OCI-LY7 (cell line): ENCODE results near the gene SEMA3D. TPM values are rescaled to one million over a fixed set of nuclear protein-coding genes. Genes with fewer than 3 reads are reported as not detected.
"Not testable (repeated sequence)": the region's sequence is repeated elsewhere in the genome, so short reads cannot be mapped to it uniquely, and the experiment has no call there.

ENCODE experiments used
- BruUV-seq: library from RNA; stranded (reverse); fragments of 400-500 nt; replicated peaks from 2 replicates; lab custom pipeline; 2021; lab: Mats Ljungman, UMichigan
- CTCF ChIA-PET: fragments of 300-600 bp; sonication (Branson Sonifier 250); formaldehyde crosslinking; loops from one replicate; lab custom pipeline; 2022; ENCODE audit warnings: antibody characterized with exemption; ENCODE audit not compliant: unreplicated experiment; lab: Charles Lee
- POLR2A ChIA-PET: fragments of 300-600 bp; sonication (Branson Sonifier 250); formaldehyde crosslinking; loops from one replicate; lab custom pipeline; 2022; ENCODE audit warnings: antibody characterized with exemption; lab: Charles Lee
- DNase-seq: peaks from one replicate; pipeline ENCODE4 v3.0.0-alpha.2; 2015; ENCODE audit warnings: low spot score
- H2AFZ ChIP-seq: fragments of 200-600 bp; sonication (generic), shearing (Covaris generic); 2 replicates; pipeline ENCODE4 v1.6.1; 2014; ENCODE audit warnings: mild to moderate bottlenecking, antibody characterized with exemption, low read length, moderate library complexity
- H3K27ac ChIP-seq: fragments of 200-600 bp; sonication (generic); 2 replicates; pipeline ENCODE4 v1.5.1; 2014; ENCODE audit warnings: mixed run types, low read depth, mild to moderate bottlenecking, moderate library complexity, low read length, inconsistent platforms; ENCODE audit not compliant: poor library complexity, severe bottlenecking
- H3K36me3 ChIP-seq: fragments of 200-600 bp; sonication (generic); 2 replicates; pipeline ENCODE4 v1.6.1; 2014; ENCODE audit warnings: mild to moderate bottlenecking, antibody characterized with exemption, low read length, moderate library complexity, mixed read lengths; ENCODE audit not compliant: insufficient read depth
- H3K4me1 ChIP-seq: fragments of 200-600 bp; sonication (generic); 2 replicates; pipeline ENCODE4 v1.5.1; 2014; ENCODE audit warnings: mild to moderate bottlenecking, low read length; ENCODE audit not compliant: insufficient read depth, poor library complexity, severe bottlenecking
- H3K4me2 ChIP-seq: fragments of 200-600 bp; sonication (generic); 2 replicates; pipeline ENCODE4 v1.6.1; 2014; ENCODE audit warnings: mild to moderate bottlenecking, low read length
- H3K4me3 ChIP-seq: fragments of 200-600 bp; sonication (generic); 2 replicates; pipeline ENCODE4 v1.5.1; 2014; ENCODE audit warnings: mild to moderate bottlenecking, low read depth, low read length; ENCODE audit not compliant: poor library complexity, severe bottlenecking
- H3K79me2 ChIP-seq: fragments of 200-600 bp; sonication (generic); 2 replicates; pipeline ENCODE4 v1.6.1; 2016; ENCODE audit warnings: low read depth, mild to moderate bottlenecking, low read length, moderate library complexity, mixed read lengths; ENCODE audit not compliant: insufficient read depth
- H3K9me2 ChIP-seq: fragments of 200-600 bp; sonication (generic); 2 replicates; pipeline ENCODE4 v1.6.1; 2016; ENCODE audit warnings: mild to moderate bottlenecking, low read length, mixed read lengths; ENCODE audit not compliant: insufficient read depth
- H3K9me3 ChIP-seq: fragments of 200-600 bp; sonication (generic); 2 replicates; pipeline ENCODE4 v1.6.1; 2014; ENCODE audit warnings: mild to moderate bottlenecking, mixed run types, low read length, mixed read lengths
- H4K20me1 ChIP-seq: fragments of 200-600 bp; sonication (generic); 2 replicates; pipeline ENCODE4 v1.6.1; 2014; ENCODE audit warnings: mild to moderate bottlenecking, antibody characterized with exemption, low read length, moderate library complexity, mixed read lengths; ENCODE audit not compliant: insufficient read depth
- EZH2phosphoT487 ChIP-seq: fragments of 200-600 bp; sonication (generic); IDR thresholded peaks from 2 replicates; pipeline ENCODE4 v1.6.1; 2018; ENCODE audit warnings: low read depth, borderline replicate concordance, mild to moderate bottlenecking, mixed run types, antibody characterized with exemption, low read length, moderate library complexity, mixed read lengths
- intact Hi-C: fragments of 100-400 bp; cut with micrococcal nuclease; formaldehyde crosslinking; loops from one replicate; pipeline ENCODE4 v1.10.0; 2022; ENCODE audit not compliant: unreplicated experiment
- total RNA-seq, 2 experiments: library from RNA; depleted of rRNA in 1 of 2; stranded (reverse); fragments of >200 nt in 1 of 2; shearing (Covaris generic) in 1 of 2; gene quantifications; 2 replicates each; pipeline ENCODE4 v1.2.3, GENCODE V29; 2014 to 2022
- TF ChIP-seq, protein P1 (sequence below): fragments of 200-600 bp; sonication (generic); conservative IDR thresholded peaks from 2 replicates; pipeline ENCODE4 v1.5.1; 2014; ENCODE audit warnings: mild to moderate bottlenecking, antibody characterized with exemption, low read length, moderate library complexity, mixed read lengths

SEMA3D gene
- total RNA-seq, 2 experiments from 2014 or later: not detected

DNA sequence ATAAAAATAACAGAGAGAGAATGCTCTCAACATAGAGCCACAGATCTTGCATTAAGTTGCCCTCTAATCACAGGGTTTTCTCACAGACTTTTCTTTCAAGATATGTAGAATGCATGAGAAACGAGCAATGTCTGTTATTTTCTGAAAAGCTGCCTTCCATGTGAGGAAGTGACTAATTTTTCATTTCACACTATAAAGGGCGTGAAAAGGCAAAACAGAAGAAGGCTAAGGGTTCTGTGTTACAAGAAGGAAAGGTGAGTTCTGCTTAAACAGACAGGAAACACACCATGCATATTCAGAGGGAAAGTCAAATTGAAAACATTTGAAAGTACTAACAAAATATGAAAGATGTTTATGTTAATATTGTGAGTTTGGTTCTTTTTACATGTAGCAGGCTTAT, 189.2 kb downstream of the SEMA3D start:
- Histone ChIP-seq H3K79me2 (no peaks in the 10 kb centered on the region), H3K4me2 (no peak overlapping the region), H3K36me3 (no peaks in the 10 kb centered on the region), H3K9me2 (no peaks in the 10 kb centered on the region), H3K4me3 (no peak overlapping the region), H3K4me1 (no peaks in the 10 kb centered on the region), H3K27ac (no peak overlapping the region), H2AFZ (no peak overlapping the region), H3K9me3 (no peaks in the 10 kb centered on the region), H4K20me1 (no peaks in the 10 kb centered on the region)
- intact Hi-C loops: no loop called here
- POLR2A ChIA-PET: interaction anchor here (0.6 to 0.7 kb wide), 2 partner anchors 133 to 579 kb away, joined by 3 read pairs; no protein-coding TSS in a partner anchor
- DNase-seq: no peak
- CTCF ChIA-PET: no interaction called here
- no TSS peak for BruUV-seq
- TF ChIP-seq, protein P1, sequence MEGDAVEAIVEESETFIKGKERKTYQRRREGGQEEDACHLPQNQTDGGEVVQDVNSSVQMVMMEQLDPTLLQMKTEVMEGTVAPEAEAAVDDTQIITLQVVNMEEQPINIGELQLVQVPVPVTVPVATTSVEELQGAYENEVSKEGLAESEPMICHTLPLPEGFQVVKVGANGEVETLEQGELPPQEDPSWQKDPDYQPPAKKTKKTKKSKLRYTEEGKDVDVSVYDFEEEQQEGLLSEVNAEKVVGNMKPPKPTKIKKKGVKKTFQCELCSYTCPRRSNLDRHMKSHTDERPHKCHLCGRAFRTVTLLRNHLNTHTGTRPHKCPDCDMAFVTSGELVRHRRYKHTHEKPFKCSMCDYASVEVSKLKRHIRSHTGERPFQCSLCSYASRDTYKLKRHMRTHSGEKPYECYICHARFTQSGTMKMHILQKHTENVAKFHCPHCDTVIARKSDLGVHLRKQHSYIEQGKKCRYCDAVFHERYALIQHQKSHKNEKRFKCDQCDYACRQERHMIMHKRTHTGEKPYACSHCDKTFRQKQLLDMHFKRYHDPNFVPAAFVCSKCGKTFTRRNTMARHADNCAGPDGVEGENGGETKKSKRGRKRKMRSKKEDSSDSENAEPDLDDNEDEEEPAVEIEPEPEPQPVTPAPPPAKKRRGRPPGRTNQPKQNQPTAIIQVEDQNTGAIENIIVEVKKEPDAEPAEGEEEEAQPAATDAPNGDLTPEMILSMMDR: no peak
- TF ChIP-seq EZH2phosphoT487: no peak

DNA sequence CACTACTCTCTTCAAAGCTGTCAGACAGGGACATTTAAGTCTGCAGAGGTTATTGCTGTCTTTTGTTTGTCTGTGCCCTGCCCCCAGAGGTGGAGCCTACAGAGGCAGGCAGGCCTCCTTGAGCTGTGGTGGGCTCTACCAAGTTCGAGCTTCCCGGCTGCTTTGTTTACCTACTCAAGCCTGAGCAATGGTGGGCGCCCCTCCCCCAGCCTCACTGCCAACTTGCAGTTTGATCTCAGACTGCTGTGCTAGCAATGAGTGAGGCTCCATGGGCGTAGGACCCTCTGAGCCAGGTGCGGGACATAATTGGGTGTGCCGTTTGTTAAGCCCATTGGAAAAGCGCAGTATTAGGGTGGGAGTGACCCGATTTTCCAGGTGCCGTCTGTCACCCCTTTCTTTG, 193.9 kb downstream of the SEMA3D start:
- H3K27ac ChIP-seq, H3K4me3 ChIP-seq, H2AFZ ChIP-seq, H3K4me1 ChIP-seq, H3K4me2 ChIP-seq, BruUV-seq, DNase-seq, H3K9me2 ChIP-seq, H3K9me3 ChIP-seq, intact Hi-C loops, H3K36me3 ChIP-seq, H4K20me1 ChIP-seq, H3K79me2 ChIP-seq, CTCF ChIA-PET: not testable (repeated sequence)
- POLR2A ChIA-PET: interaction anchor here (0.7 kb wide), 1 partner anchor 16 kb away, joined by 3 read pairs; no protein-coding TSS in a partner anchor

DNA sequence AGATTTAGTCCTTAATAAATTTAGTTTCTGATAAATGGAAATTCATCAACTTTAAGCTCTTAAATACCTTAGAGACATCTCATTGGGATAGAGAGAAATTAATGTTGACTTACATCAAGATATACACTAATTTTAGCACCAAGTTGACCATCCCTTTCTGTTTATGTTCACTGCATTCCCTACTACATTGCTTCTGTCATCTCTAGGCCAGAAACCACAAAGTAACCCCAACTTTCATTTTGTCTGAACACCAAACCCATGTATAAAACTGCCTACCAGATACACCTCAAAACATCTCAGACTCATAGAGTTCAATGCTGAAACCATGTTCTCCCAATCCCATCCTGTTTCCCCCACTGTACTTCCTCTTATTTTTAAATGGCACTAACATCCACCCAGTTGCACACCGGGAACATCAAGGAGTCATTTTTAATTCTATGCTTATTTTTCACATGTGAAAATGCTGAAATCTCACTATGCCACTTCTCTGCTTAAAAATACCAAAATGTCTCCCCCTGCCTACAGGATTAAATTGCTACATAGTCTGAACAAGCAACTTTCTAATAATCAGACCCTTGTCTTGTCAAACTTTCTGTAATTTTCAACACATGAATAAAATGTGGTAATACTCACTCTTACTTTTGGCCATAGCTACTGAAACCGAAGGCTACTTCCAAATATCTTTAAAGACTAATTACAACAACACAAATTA, 201.6 kb downstream of the SEMA3D start:
- no peaks in the 10 kb centered on the region for H3K9me3 ChIP-seq
- ChIA-PET POLR2A (interaction anchor here (0.6 to 0.9 kb wide), 5 partner anchors 11 to 1442 kb away, joined by 3 to 6 read pairs (median 3); no protein-coding TSS in a partner anchor), CTCF (no interaction called here)
- H3K4me3 ChIP-seq: no peak overlapping the region
- no peak for DNase-seq
- no peak overlapping the region for H3K4me2 ChIP-seq
- no peaks in the 10 kb centered on the region for H3K36me3 ChIP-seq
- H3K4me1 ChIP-seq: no peaks in the 10 kb centered on the region
- H3K9me2 ChIP-seq: no peaks in the 10 kb centered on the region
- H3K79me2 ChIP-seq: no peaks in the 10 kb centered on the region
- TF ChIP-seq, protein P1: no peak
- TF ChIP-seq EZH2phosphoT487: no peak
- intact Hi-C loops: no loop called here
- no peak overlapping the region for H2AFZ ChIP-seq
- H3K27ac ChIP-seq: no peak overlapping the region
- no TSS peak for BruUV-seq
- H4K20me1 ChIP-seq: no peaks in the 10 kb centered on the region
